GM12865 (cell line): ENCODE measurements around the gene CCNY.

Experiments
- DNase-seq: peaks from one replicate; pipeline ENCODE4 v3.0.0; 2010; ENCODE audit warnings: low read depth
- H3K4me3 ChIP-seq: 2 replicates; pipeline ENCODE4 v1.5.1; 2011; ENCODE audit warnings: mild to moderate bottlenecking, low read depth, low read length, control low read depth
- CTCF ChIP-seq: IDR thresholded peaks from 2 replicates; pipeline ENCODE4 v1.5.1; 2011; ENCODE audit warnings: low read length, control low read depth, low read depth, inconsistent platforms; ENCODE audit not compliant: insufficient read depth; ENCODE audit errors: missing control alignments

Gene CCNY

GRCh38 chr10:35390161-35390840, 54.0 kb downstream of the CCNY start:
- no peak for TF ChIP-seq CTCF
- H3K4me3 ChIP-seq = no peak overlapping the region
- DNase-seq = no peak

GRCh38 chr10:35390843-35391152, 54.5 kb downstream of the CCNY start:
- no peak for TF ChIP-seq CTCF
- no peak overlapping the region for H3K4me3 ChIP-seq
- DNase-seq = no peak

- H3K4me3 ChIP-seq = no peak overlapping the region
- TF ChIP-seq CTCF = no peak
- DNase-seq = no peak
These were observed 55.0 kb downstream of the CCNY start for GRCh38 chr10:35391153-35391953.

GRCh38 chr10:35391954-35392262, 55.6 kb downstream of the CCNY start:
- no peak for TF ChIP-seq CTCF
- no peak overlapping the region for H3K4me3 ChIP-seq
- no peak for DNase-seq

- no peak for TF ChIP-seq CTCF
- no peak overlapping the region for H3K4me3 ChIP-seq
- no peak for DNase-seq
These were observed 56.3 kb downstream of the CCNY start for GRCh38 chr10:35392482-35393228.

- DNase-seq = no peak
- no peak overlapping the region for H3K4me3 ChIP-seq
- TF ChIP-seq CTCF = no peak
These were observed 58.1 kb downstream of the CCNY start for GRCh38 chr10:35394411-35394851.
